Measurements from ENCODE around the gene ARID5B.

ARID5B gene

DNA sequence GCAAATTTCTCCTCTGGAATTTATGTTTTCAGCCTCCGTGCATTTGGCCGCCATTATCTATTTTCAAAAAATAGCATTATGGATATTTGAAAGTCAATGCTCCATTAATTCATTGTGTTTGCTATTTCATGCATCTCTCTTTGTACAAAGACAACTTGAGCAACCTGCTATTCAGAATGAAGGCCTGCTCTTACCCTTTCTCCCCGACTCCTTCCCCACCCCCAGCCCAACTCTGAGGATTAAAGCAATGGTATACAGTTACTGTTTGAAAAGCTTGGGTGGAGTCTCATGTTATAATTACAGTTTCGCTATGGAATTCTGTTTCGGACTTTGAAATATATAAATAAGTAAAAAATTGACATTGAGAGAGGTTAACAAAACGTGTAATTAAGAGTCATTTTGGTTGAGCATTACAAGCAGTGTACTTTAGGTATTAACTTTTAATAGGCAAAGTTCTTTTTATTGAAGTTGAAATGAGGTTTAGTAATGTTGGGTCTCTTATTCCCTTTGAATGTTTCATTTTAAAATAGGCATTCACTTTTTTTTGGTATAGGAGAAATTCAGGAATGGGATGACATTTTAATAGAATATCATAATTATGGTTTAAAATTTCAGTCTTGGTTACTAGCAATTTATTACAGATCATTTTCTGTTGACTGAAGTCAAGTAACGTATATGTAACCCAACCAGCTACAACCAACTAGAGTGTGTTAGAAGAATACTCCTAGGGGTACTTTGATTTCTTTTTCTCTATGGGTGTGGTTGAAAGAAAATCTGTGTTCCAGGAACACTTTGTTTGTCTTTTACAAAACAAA, 93.1 kb downstream of the ARID5B start:
- Histone ChIP-seq H3K27ac (ENCODE audit: low read length) (no peak overlapping the region), H3K79me2 (ENCODE audit: low read length) (peaks cover 98% of the 10 kb centered on the region), H3K9me3 (replicated peaks; ENCODE audit: insufficient read depth, low read length) (no peaks in the 10 kb centered on the region), H3F3A (ENCODE audit: insufficient read depth, low read length) (no peaks in the 10 kb centered on the region), H3K36me3 (replicated peaks; ENCODE audit: insufficient read depth, low read length) (no peaks in the 10 kb centered on the region), H4K20me1 (ENCODE audit: insufficient read depth, low read length) (no peaks in the 10 kb centered on the region), H3K4me2 (ENCODE audit: low read depth, low read length) (no peak overlapping the region), H2AFZ (ENCODE audit: low read length) (no peak overlapping the region), H3K27me3 (replicated peaks; ENCODE audit: insufficient read depth, low read length) (no peaks in the 10 kb centered on the region), H3K9me2 (replicated peaks; ENCODE audit: insufficient read depth, low read length) (no peaks in the 10 kb centered on the region), H3K4me1 (ENCODE audit: low read length) (peaks cover 4% of the 10 kb centered on the region; the same call in 1 of the 2 replicates), H3K4me3 (ENCODE audit: low read length) (no peak overlapping the region), H3K9ac (ENCODE audit: low read length) (no peak overlapping the region)
- DNase-seq = no peak
- TF ChIP-seq EZH2 (optimal IDR thresholded peaks at IDR 0.05; ENCODE audit: low read depth, low read length) = no peak
- TF ChIP-seq EZH2phosphoT487 (IDR thresholded peaks at IDR 0.05; ENCODE audit: low read length) = no peak
- no peak for TF ChIP-seq CTCF (IDR thresholded peaks at IDR 0.05; ENCODE audit: low read length)

DNA sequence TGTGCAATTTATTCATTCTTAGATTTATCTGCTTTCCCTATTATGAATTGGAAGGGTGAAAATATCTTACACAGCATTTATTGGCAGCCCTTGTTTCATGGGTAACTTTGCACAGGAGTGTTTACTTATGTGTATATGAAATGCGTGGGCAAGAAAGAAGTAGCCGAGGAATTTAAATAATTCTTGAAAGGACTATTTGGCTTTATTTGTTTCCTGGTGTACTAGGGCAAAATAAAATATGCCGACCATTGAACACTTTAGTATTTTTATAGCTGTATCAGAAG, 93.7 kb downstream of the ARID5B start:
- TF ChIP-seq EZH2 (optimal IDR thresholded peaks at IDR 0.05; ENCODE audit: low read depth, low read length) (no peak), EZH2phosphoT487 (IDR thresholded peaks at IDR 0.05; ENCODE audit: low read length) (no peak), CTCF (IDR thresholded peaks at IDR 0.05; ENCODE audit: low read length) (no peak)
- Histone ChIP-seq H3K9me3 (replicated peaks; ENCODE audit: insufficient read depth, low read length) (no peaks in the 10 kb centered on the region), H4K20me1 (ENCODE audit: insufficient read depth, low read length) (no peaks in the 10 kb centered on the region), H3K79me2 (ENCODE audit: low read length) (peaks cover 98% of the 10 kb centered on the region), H3K4me3 (ENCODE audit: low read length) (no peak overlapping the region), H3K4me2 (ENCODE audit: low read depth, low read length) (no peak overlapping the region), H3K36me3 (replicated peaks; ENCODE audit: insufficient read depth, low read length) (no peaks in the 10 kb centered on the region), H3K9ac (ENCODE audit: low read length) (no peak overlapping the region), H3K27me3 (replicated peaks; ENCODE audit: insufficient read depth, low read length) (no peaks in the 10 kb centered on the region), H3K4me1 (ENCODE audit: low read length) (no peaks in the 10 kb centered on the region), H3F3A (ENCODE audit: insufficient read depth, low read length) (no peaks in the 10 kb centered on the region), H3K27ac (ENCODE audit: low read length) (no peak overlapping the region), H3K9me2 (replicated peaks; ENCODE audit: insufficient read depth, low read length) (no peaks in the 10 kb centered on the region), H2AFZ (ENCODE audit: low read length) (no peak overlapping the region)
- no peak for DNase-seq

- Histone ChIP-seq H3F3A (ENCODE audit: insufficient read depth, low read length) (no peaks in the 10 kb centered on the region), H3K9me2 (replicated peaks; ENCODE audit: insufficient read depth, low read length) (no peaks in the 10 kb centered on the region), H4K20me1 (ENCODE audit: insufficient read depth, low read length) (no peaks in the 10 kb centered on the region), H3K9me3 (replicated peaks; ENCODE audit: insufficient read depth, low read length) (no peaks in the 10 kb centered on the region), H3K27ac (ENCODE audit: low read length) (no peak overlapping the region), H3K4me2 (ENCODE audit: low read depth, low read length) (no peak overlapping the region), H3K27me3 (replicated peaks; ENCODE audit: insufficient read depth, low read length) (no peaks in the 10 kb centered on the region), H2AFZ (ENCODE audit: low read length) (no peak overlapping the region), H3K4me3 (ENCODE audit: low read length) (no peak overlapping the region), H3K36me3 (replicated peaks; ENCODE audit: insufficient read depth, low read length) (0 out of 2 replicates have a peak, but pooled peaks cover 3% of the 10 kb centered on the region), H3K79me2 (ENCODE audit: low read length) (peaks cover 98% of the 10 kb centered on the region), H3K9ac (ENCODE audit: low read length) (no peak overlapping the region), H3K4me1 (ENCODE audit: low read length) (0 out of 2 replicates have a peak, but pooled peaks cover 5% of the 10 kb centered on the region)
- TF ChIP-seq EZH2 (optimal IDR thresholded peaks at IDR 0.05; ENCODE audit: low read depth, low read length) = no peak
- no peak for TF ChIP-seq EZH2phosphoT487 (IDR thresholded peaks at IDR 0.05; ENCODE audit: low read length)
- TF ChIP-seq CTCF (IDR thresholded peaks at IDR 0.05; ENCODE audit: low read length) = no peak
- DNase-seq = no peak
These were observed 97.4 kb downstream of the ARID5B start for GRCh38 chr10:61998937-61999336.
